Renal cortex interstitium (tissue), 11 donors: ENCODE results near the gene LARGE1. TPM values are rescaled to one million over a fixed set of nuclear protein-coding genes. Genes with fewer than 3 reads are reported as not detected.
A peak's percentile ranks its signal among the peaks of the same experiment; 100 is the strongest.

Experiments used
- DNase-seq, 11 donors: peaks; one replicate each; pipeline ENCODE4 v3.0.0-alpha.2; 2013; ENCODE audit warnings: low read depth in 9 of 11, low spot score in 4 of 11; ENCODE audit errors: extremely low read depth in 1 of 11
- polyA plus RNA-seq, 3 donors: library from polyadenylated mRNA; unstranded; fragments of 120-200 nt; gene quantifications; one replicate each; pipeline ENCODE4 v1.2.1, GENCODE V29; 2013; ENCODE audit not compliant: insufficient read length in 3 of 3

The LARGE1 gene
- polyA plus RNA-seq, 3 donors: 24.6 to 27.8 (median 27.1) TPM

GRCh38 chr22:33666279-33666960 is 253.9 kb downstream of the LARGE1 start:
- DNase-seq: no peak

- DNase-seq: no peak
These were observed 260.8 kb downstream of the LARGE1 start for GRCh38 chr22:33659448-33659847.

GRCh38 chr22:33658775-33659174 is 261.5 kb downstream of the LARGE1 start:
- peak in 5 of 11 donors; percentile 4 to 43 (median 26) for DNase-seq

- DNase-seq: no peak
These were observed 262.6 kb downstream of the LARGE1 start for GRCh38 chr22:33657670-33658069.

GRCh38 chr22:33656808-33657628 is 263.3 kb downstream of the LARGE1 start:
- DNase-seq: no peak

GRCh38 chr22:33654173-33654895 is 265.9 kb downstream of the LARGE1 start:
- DNase-seq: no peak

GRCh38 chr22:33653532-33654063 is 266.7 kb downstream of the LARGE1 start:
- no peak for DNase-seq

- DNase-seq: no peak
These were observed 267.7 kb downstream of the LARGE1 start for GRCh38 chr22:33652615-33653014.

- no peak for DNase-seq
These were observed 270.0 kb downstream of the LARGE1 start for GRCh38 chr22:33650244-33650643.

- DNase-seq: no peak
These were observed 271.8 kb downstream of the LARGE1 start for GRCh38 chr22:33648478-33648877.

- DNase-seq: no peak
These were observed 279.4 kb downstream of the LARGE1 start for GRCh38 chr22:33640900-33641299.

GRCh38 chr22:33639588-33640254 is 280.6 kb downstream of the LARGE1 start:
- DNase-seq: no peak

- DNase-seq: no peak
These were observed 284.5 kb downstream of the LARGE1 start for GRCh38 chr22:33635766-33636165.

GRCh38 chr22:33631777-33632176 is 288.5 kb downstream of the LARGE1 start:
- no peak for DNase-seq

- no peak for DNase-seq
These were observed 294.3 kb downstream of the LARGE1 start for GRCh38 chr22:33625959-33626358.

GRCh38 chr22:33620085-33620484 is 300.2 kb downstream of the LARGE1 start:
- DNase-seq: no peak

GRCh38 chr22:33606504-33606903 is 313.8 kb downstream of the LARGE1 start:
- DNase-seq: no peak

- no peak for DNase-seq
These were observed 314.6 kb downstream of the LARGE1 start for GRCh38 chr22:33605666-33606065.

- DNase-seq: no peak
These were observed 315.1 kb downstream of the LARGE1 start for GRCh38 chr22:33605221-33605620.
